ENCODE results near the gene CAMK2N1. TPM values are rescaled to one million over a fixed set of nuclear protein-coding genes. Genes with fewer than 3 reads are reported as not detected.

Gene CAMK2N1
- total and polyA plus RNA-seq, 2 of the 13 experiments (the other 11 are each of a cell fraction or from before 2014, with no cell fraction given) = 38.0 to 38.6 TPM

GRCh38 chr1:20486457-20487235, 636 bp upstream of the CAMK2N1 start (continued):
- TF ChIP-seq ZBTB40 (IDR thresholded peaks at IDR 0.05) (no peak), ZBTB40 (CRISPR knock-in tag; IDR thresholded peaks at IDR 0.05) (peak; percentile 74; the same call in 1 of the 2 replicates), U2AF2 (IDR thresholded peaks at IDR 0.05; ENCODE audit: low read depth, low read length) (no peak), CC2D1A (CRISPR knock-in tag; IDR thresholded peaks at IDR 0.05) (no peak), NR0B2 (CRISPR knock-in tag; IDR thresholded peaks at IDR 0.05) (no peak; the same call in none of the 2 replicates), RORA (CRISPR knock-in tag; IDR thresholded peaks at IDR 0.05) (no peak), SETDB1 (CRISPR knock-in tag; IDR thresholded peaks at IDR 0.05; ENCODE audit: borderline replicate concordance) (no peak), ZNF704 (CRISPR knock-in tag; IDR thresholded peaks at IDR 0.05; ENCODE audit: borderline replicate concordance) (no peak; the same call in none of the 2 replicates), ZNF878 (CRISPR knock-in tag; IDR thresholded peaks at IDR 0.05) (peak; percentile 88; the same call in 1 of the 2 replicates), ZNF773 (CRISPR knock-in tag; IDR thresholded peaks at IDR 0.05; ENCODE audit: borderline replicate concordance) (no peak), ZNF143 (CRISPR knock-in tag; IDR thresholded peaks at IDR 0.05) (no peak), ZNF816 (CRISPR knock-in tag; IDR thresholded peaks at IDR 0.05; ENCODE audit: borderline replicate concordance) (no peak), CBFB (CRISPR knock-in tag; IDR thresholded peaks at IDR 0.05) (0 out of 2 replicates have a peak, but pooled peaks have one; percentile 48), ZNF788 (CRISPR knock-in tag; IDR thresholded peaks at IDR 0.05; ENCODE audit: borderline replicate concordance) (peak; percentile 20; the same call in 1 of the 2 replicates), HNRNPH1 (optimal IDR thresholded peaks at IDR 0.05; ENCODE audit: low read depth, low read length) (peak; percentile 91), ATF7 (IDR thresholded peaks at IDR 0.05) (no peak), ATF7 (CRISPR knock-in tag; IDR thresholded peaks at IDR 0.05) (peak; percentile 36; the same call in 1 of the 2 replicates)
- TF ChIP-seq, protein P1, sequence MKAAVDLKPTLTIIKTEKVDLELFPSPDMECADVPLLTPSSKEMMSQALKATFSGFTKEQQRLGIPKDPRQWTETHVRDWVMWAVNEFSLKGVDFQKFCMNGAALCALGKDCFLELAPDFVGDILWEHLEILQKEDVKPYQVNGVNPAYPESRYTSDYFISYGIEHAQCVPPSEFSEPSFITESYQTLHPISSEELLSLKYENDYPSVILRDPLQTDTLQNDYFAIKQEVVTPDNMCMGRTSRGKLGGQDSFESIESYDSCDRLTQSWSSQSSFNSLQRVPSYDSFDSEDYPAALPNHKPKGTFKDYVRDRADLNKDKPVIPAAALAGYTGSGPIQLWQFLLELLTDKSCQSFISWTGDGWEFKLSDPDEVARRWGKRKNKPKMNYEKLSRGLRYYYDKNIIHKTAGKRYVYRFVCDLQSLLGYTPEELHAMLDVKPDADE (CRISPR knock-in tag; IDR thresholded peaks at IDR 0.05) = no peak
